Panc1 (cell line): ENCODE data around the gene FADS2. TPM values are rescaled to one million over a fixed set of nuclear protein-coding genes. Genes with fewer than 3 reads are reported as not detected.

ENCODE experiments used
- ATAC-seq: fragments of 200-7000 bp; cut with Tn5 transposase; 2 replicates; pipeline ENCODE4 v1.9.1; 2020; ENCODE audit warnings: mild to moderate bottlenecking, moderate library complexity
- BruUV-seq: library from RNA; stranded (reverse); fragments of 400-500 nt; replicated peaks from 2 replicates; lab custom pipeline; 2021; lab: Mats Ljungman, UMichigan
- CTCF ChIA-PET: fragments of 300-600 bp; sonication (Branson Sonifier 250); formaldehyde crosslinking; loops from one replicate; lab custom pipeline; 2022; ENCODE audit warnings: antibody characterized with exemption; lab: Charles Lee
- POLR2A ChIA-PET: fragments of 300-600 bp; sonication (Branson Sonifier 250); formaldehyde crosslinking; loops from one replicate; lab custom pipeline; 2022; ENCODE audit warnings: antibody characterized with exemption; lab: Charles Lee
- DNase-seq: peaks from one replicate; pipeline ENCODE4 v3.0.0-alpha.2; 2010; ENCODE audit warnings: low read depth, low spot score
- H3K27ac ChIP-seq: 2 replicates; pipeline ENCODE4 v1.5.1; 2011; ENCODE audit warnings: mild to moderate bottlenecking, low read length, inconsistent platforms
- H3K27me3 ChIP-seq: fragments of 200-500 bp; sonication (Bioruptor generic); 2 replicates; pipeline ENCODE4 v1.6.0; 2014; ENCODE audit warnings: low read length, inconsistent platforms; ENCODE audit not compliant: control insufficient read depth, insufficient read depth
- H3K36me3 ChIP-seq: fragments of 200-500 bp; sonication (Bioruptor generic); 2 replicates; pipeline ENCODE4 v1.5.1; 2014; ENCODE audit warnings: inconsistent platforms, mild to moderate bottlenecking, low read length, moderate library complexity; ENCODE audit not compliant: control insufficient read depth, insufficient read depth
- H3K4me1 ChIP-seq: 2 replicates; pipeline ENCODE4 v1.5.1; 2011; ENCODE audit warnings: inconsistent platforms, mild to moderate bottlenecking, low read length, moderate library complexity; ENCODE audit not compliant: control insufficient read depth, insufficient read depth
- H3K4me3 ChIP-seq, 2 experiments: 2 replicates each; pipeline ENCODE4 v1.5.1; 2011 to 2012; ENCODE audit warnings: low read depth in 2 of 2, low read length in 2 of 2, mild to moderate bottlenecking in 2 of 2, inconsistent platforms in 1 of 2, moderate library complexity in 1 of 2
- H3K9me3 ChIP-seq: fragments of 200-500 bp; sonication (Bioruptor generic); 2 replicates; pipeline ENCODE4 v1.5.1; 2014; ENCODE audit warnings: low read depth, mild to moderate bottlenecking, inconsistent platforms, low read length, moderate library complexity; ENCODE audit not compliant: control insufficient read depth, insufficient read depth
- POLR2AphosphoS5 ChIP-seq: IDR thresholded peaks from 2 replicates; pipeline ENCODE4 v1.6.1; 2012; ENCODE audit warnings: mild to moderate bottlenecking, low read depth, low read length, moderate library complexity
- TCF7L2 ChIP-seq: IDR thresholded peaks from 2 replicates; pipeline ENCODE4 v1.6.1; 2011; ENCODE audit warnings: mild to moderate bottlenecking, low read depth, low read length, inconsistent platforms
- in situ Hi-C: cut with HindIII; loops from 2 replicates; pipeline ENCODE4 v1.10.0; 2016; ENCODE audit warnings: low sequenced_read_pairs, low pct_unique_long_range_greater_than_20kb
- intact Hi-C: fragments of 100-400 bp; cut with micrococcal nuclease; formaldehyde crosslinking; loops from one replicate; pipeline ENCODE4 v1.10.0; 2022; ENCODE audit not compliant: unreplicated experiment
- total RNA-seq: library from RNA; stranded (reverse); gene quantifications from one replicate; pipeline ENCODE4 v1.2.1, GENCODE V29; 2021; ENCODE audit not compliant: unreplicated experiment
- TF ChIP-seq, protein P1 (sequence below), 2 experiments: IDR thresholded peaks; 2 replicates each; pipeline ENCODE4 v1.6.1; 2011 to 2012; ENCODE audit warnings: low read depth in 2 of 2, control low read depth in 1 of 2, low read length in 1 of 2, mild to moderate bottlenecking in 1 of 2, moderate library complexity in 1 of 2; ENCODE audit not compliant: insufficient read depth in 1 of 2
- TF ChIP-seq, protein P2 (sequence below): fragments of 450-650 bp; IDR thresholded peaks from 2 replicates; pipeline ENCODE4 v1.5.1; 2017; ENCODE audit warnings: mild to moderate bottlenecking

FADS2 gene
- total RNA-seq, 1 experiment from 2014 or later = 679 TPM

DNA sequence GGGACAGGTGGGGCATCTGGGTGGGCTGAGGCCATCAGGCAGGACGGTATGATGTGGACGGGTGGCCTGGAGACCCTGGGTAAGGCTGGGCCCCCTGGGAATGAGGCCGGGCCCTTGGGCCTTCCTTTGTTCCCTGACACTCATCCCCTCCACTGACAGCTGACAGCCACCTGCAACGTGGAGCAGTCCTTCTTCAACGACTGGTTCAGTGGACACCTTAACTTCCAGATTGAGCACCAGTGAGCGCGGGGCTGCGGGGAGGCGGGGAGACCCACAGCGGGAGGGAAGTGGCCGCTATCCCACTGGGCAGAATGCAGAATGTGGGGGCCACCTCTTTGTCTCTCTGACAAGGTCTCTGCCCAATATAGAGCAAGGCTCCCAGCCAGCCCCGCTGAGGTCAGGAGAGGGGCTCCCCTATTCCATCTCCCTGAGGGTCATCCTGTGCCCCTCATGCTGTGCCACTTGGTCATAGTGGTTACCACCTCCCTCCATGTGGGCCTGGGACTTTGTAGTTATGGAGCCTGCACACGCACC, 35.5 kb downstream of the FADS2 start:
- Histone ChIP-seq H3K4me3 (no peak overlapping the region), H3K36me3 (no peaks in the 10 kb centered on the region; the same call in 1 of the 2 replicates), H3K27me3 (no peaks in the 10 kb centered on the region), H3K9me3 (no peaks in the 10 kb centered on the region), H3K27ac (no peak overlapping the region), H3K4me1 (no peaks in the 10 kb centered on the region; the same call in 1 of the 2 replicates)
- intact Hi-C loops = no loop called here
- CTCF ChIA-PET = interaction anchor here (0.5 kb wide), 1 partner anchor 110 kb away, joined by 3 read pairs; no protein-coding TSS in a partner anchor
- POLR2A ChIA-PET = interaction anchor here (0.6 kb wide), 1 partner anchor 67 kb away, joined by 3 read pairs; no protein-coding TSS in a partner anchor
- ATAC-seq (no peak), DNase-seq (no peak)
- no peak for TF ChIP-seq TCF7L2
- TF ChIP-seq, protein P1, sequence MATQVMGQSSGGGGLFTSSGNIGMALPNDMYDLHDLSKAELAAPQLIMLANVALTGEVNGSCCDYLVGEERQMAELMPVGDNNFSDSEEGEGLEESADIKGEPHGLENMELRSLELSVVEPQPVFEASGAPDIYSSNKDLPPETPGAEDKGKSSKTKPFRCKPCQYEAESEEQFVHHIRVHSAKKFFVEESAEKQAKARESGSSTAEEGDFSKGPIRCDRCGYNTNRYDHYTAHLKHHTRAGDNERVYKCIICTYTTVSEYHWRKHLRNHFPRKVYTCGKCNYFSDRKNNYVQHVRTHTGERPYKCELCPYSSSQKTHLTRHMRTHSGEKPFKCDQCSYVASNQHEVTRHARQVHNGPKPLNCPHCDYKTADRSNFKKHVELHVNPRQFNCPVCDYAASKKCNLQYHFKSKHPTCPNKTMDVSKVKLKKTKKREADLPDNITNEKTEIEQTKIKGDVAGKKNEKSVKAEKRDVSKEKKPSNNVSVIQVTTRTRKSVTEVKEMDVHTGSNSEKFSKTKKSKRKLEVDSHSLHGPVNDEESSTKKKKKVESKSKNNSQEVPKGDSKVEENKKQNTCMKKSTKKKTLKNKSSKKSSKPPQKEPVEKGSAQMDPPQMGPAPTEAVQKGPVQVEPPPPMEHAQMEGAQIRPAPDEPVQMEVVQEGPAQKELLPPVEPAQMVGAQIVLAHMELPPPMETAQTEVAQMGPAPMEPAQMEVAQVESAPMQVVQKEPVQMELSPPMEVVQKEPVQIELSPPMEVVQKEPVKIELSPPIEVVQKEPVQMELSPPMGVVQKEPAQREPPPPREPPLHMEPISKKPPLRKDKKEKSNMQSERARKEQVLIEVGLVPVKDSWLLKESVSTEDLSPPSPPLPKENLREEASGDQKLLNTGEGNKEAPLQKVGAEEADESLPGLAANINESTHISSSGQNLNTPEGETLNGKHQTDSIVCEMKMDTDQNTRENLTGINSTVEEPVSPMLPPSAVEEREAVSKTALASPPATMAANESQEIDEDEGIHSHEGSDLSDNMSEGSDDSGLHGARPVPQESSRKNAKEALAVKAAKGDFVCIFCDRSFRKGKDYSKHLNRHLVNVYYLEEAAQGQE (IDR thresholded peaks at IDR 0.05; ENCODE audit: insufficient read depth in 1 of 2, low read depth in 2 of 2, low read length in 1 of 2) = no peak
- BruUV-seq = no TSS peak
- in situ Hi-C loops = no loop called here

DNA sequence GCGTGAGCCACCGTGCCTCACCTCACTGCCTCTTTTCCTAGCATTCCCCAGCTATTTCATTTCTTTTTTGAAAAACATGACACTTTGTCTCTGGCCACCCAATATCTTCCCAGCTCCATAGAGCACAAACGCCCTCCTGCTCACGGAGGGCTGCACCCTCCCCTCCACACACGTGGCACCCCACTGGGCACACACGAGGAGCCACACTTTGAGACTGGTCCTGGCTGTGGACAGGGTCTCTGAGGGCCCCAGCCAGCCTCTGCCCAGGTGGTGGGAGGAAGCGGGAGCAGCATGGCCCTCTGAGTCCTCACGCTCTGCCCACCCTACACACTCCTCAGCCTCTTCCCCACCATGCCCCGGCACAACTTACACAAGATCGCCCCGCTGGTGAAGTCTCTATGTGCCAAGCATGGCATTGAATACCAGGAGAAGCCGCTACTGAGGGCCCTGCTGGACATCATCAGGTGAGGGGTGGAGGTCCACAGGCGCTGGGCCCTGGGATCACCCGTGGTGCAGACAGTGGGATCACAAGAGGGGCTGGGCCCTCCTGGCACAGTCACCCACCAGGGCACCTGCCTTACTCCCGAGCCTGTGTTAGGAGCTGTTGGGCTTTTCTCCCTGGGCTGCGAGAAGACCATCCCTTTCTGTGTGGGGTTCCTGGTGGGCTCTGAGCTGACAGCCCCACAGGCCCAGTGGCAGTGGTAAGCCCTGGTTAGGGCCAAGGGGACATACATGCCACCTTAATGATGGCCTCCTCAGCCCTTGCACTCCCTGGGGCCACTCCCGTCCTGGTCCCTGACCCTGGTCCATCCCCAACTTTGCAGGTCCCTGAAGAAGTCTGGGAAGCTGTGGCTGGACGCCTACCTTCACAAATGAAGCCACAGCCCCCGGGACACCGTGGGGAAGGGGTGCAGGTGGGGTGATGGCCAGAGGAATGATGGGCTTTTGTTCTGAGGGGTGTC, 37.0 kb downstream of the FADS2 start:
- in situ Hi-C loops (no loop called here), intact Hi-C loops (no loop called here)
- Histone ChIP-seq H3K4me1 (peaks cover 5% of the 10 kb centered on the region; the same call in 1 of the 2 replicates), H3K27ac (no peak overlapping the region), H3K9me3 (no peaks in the 10 kb centered on the region), H3K4me3 (no peak overlapping the region), H3K27me3 (no peaks in the 10 kb centered on the region), H3K36me3 (no peaks in the 10 kb centered on the region)
- DNase-seq = no peak
- ChIA-PET CTCF (no interaction called here), POLR2A (no interaction called here)
- no TSS peak for BruUV-seq
- 0 out of 2 replicates have a peak, but pooled peaks have one; percentile 29 for TF ChIP-seq POLR2AphosphoS5
- TF ChIP-seq, protein P1 (IDR thresholded peaks at IDR 0.05; ENCODE audit: insufficient read depth in 1 of 2, low read depth in 2 of 2, low read length in 1 of 2) = no peak
- TF ChIP-seq, protein P2, sequence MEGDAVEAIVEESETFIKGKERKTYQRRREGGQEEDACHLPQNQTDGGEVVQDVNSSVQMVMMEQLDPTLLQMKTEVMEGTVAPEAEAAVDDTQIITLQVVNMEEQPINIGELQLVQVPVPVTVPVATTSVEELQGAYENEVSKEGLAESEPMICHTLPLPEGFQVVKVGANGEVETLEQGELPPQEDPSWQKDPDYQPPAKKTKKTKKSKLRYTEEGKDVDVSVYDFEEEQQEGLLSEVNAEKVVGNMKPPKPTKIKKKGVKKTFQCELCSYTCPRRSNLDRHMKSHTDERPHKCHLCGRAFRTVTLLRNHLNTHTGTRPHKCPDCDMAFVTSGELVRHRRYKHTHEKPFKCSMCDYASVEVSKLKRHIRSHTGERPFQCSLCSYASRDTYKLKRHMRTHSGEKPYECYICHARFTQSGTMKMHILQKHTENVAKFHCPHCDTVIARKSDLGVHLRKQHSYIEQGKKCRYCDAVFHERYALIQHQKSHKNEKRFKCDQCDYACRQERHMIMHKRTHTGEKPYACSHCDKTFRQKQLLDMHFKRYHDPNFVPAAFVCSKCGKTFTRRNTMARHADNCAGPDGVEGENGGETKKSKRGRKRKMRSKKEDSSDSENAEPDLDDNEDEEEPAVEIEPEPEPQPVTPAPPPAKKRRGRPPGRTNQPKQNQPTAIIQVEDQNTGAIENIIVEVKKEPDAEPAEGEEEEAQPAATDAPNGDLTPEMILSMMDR = no peak
- no peak for ATAC-seq
